GM23248 (cell line): ENCODE measurements around the gene UST. TPM values are rescaled to one million over a fixed set of nuclear protein-coding genes. Genes with fewer than 3 reads are reported as not detected.
A peak's percentile ranks its signal among the peaks of the same experiment; 100 is the strongest.

Source experiments
- DNase-seq: peaks from one replicate; pipeline ENCODE4 v3.0.0-alpha.2; 2015
- H2AFZ ChIP-seq: fragments of 200-600 bp; sonication (generic); 2 replicates; pipeline ENCODE4 v1.6.1; 2016; ENCODE audit warnings: antibody characterized with exemption
- H3F3A ChIP-seq: fragments of 200-600 bp; sonication (generic); 2 replicates; pipeline ENCODE4 v1.6.1; 2016; ENCODE audit warnings: mild to moderate bottlenecking, antibody characterized with exemption, mixed run types; ENCODE audit not compliant: insufficient read depth
- H3K27ac ChIP-seq: fragments of 200-600 bp; sonication (generic); 2 replicates; pipeline ENCODE4 v1.5.1; 2016; ENCODE audit warnings: mild to moderate bottlenecking
- H3K27me3 ChIP-seq: fragments of 200-600 bp; sonication (generic); replicated peaks from 2 replicates; pipeline ENCODE4 v1.6.1; 2016; ENCODE audit warnings: mild to moderate bottlenecking; ENCODE audit not compliant: insufficient read depth
- H3K36me3 ChIP-seq: fragments of 200-600 bp; sonication (generic); 2 replicates; pipeline ENCODE4 v1.6.1; 2016; ENCODE audit warnings: low read depth, mild to moderate bottlenecking
- H3K4me1 ChIP-seq: fragments of 200-600 bp; sonication (generic); 2 replicates; pipeline ENCODE4 v1.6.1; 2016; ENCODE audit warnings: mild to moderate bottlenecking; ENCODE audit not compliant: insufficient read depth
- H3K4me2 ChIP-seq: fragments of 200-600 bp; sonication (generic); one replicate; pipeline ENCODE4 v1.6.1; 2016; ENCODE audit warnings: mild to moderate bottlenecking; ENCODE audit not compliant: unreplicated experiment
- H3K4me3 ChIP-seq: fragments of 200-600 bp; sonication (generic); 2 replicates; pipeline ENCODE4 v1.5.1; 2016; ENCODE audit warnings: mild to moderate bottlenecking
- H3K79me2 ChIP-seq: fragments of 200-600 bp; sonication (generic); 2 replicates; pipeline ENCODE4 v1.6.1; 2016; ENCODE audit warnings: mild to moderate bottlenecking; ENCODE audit not compliant: insufficient read depth
- H3K9ac ChIP-seq: fragments of 200-600 bp; sonication (generic); 2 replicates; pipeline ENCODE4 v1.6.1; 2016; ENCODE audit warnings: mild to moderate bottlenecking
- H3K9me2 ChIP-seq: fragments of 200-600 bp; sonication (generic); 2 replicates; pipeline ENCODE4 v1.6.1; 2016; ENCODE audit warnings: mixed run types, mild to moderate bottlenecking, moderate library complexity; ENCODE audit not compliant: insufficient read depth
- H3K9me3 ChIP-seq: fragments of 200-600 bp; sonication (generic); one replicate; pipeline ENCODE4 v1.6.1; 2017; ENCODE audit warnings: low read depth
- H4K20me1 ChIP-seq: fragments of 200-600 bp; sonication (generic); 2 replicates; pipeline ENCODE4 v1.6.0; 2016; ENCODE audit not compliant: insufficient read depth
- EZH2 ChIP-seq: fragments of 200-600 bp; sonication (generic); IDR thresholded peaks from 2 replicates; pipeline ENCODE4 v1.6.1; 2018; ENCODE audit warnings: antibody characterized with exemption, mild to moderate bottlenecking; ENCODE audit not compliant: insufficient read depth, poor library complexity, severe bottlenecking
- EZH2phosphoT487 ChIP-seq: fragments of 200-600 bp; sonication (generic); IDR thresholded peaks from 2 replicates; pipeline ENCODE4 v1.6.1; 2018; ENCODE audit warnings: antibody characterized with exemption, moderate library complexity, mild to moderate bottlenecking, low read depth; ENCODE audit not compliant: insufficient read depth
- WGBS, 2 experiments: methylation state at CpG; one replicate each; pipeline ENCODE4 v1.1.6; 2015 to 2017; ENCODE audit warnings: low lambda C conversion rate in 2 of 2, low coverage in 1 of 2; ENCODE audit errors: missing lambda C conversion rate in 2 of 2; 5-methylcytosine and 5-hydroxymethylcytosine counted together
- in situ Hi-C: fragments of 300-500 bp; cut with MboI; formaldehyde crosslinking; loops from 2 replicates; pipeline ENCODE4 v1.15.0; 2020
- polyA plus RNA-seq: library from polyadenylated mRNA; unstranded; fragments of >200 nt; fragmentation: Nextera tagmentation; extraction: Ambion mirVana; gene quantifications from 2 replicates; pipeline ENCODE4 v1.2.1, GENCODE V29; 2016
- total RNA-seq: library from RNA; depleted of rRNA; stranded (reverse); fragments of >200 nt; shearing (Covaris generic); gene quantifications from 2 replicates; pipeline ENCODE4 v1.2.3, GENCODE V29; 2014

UST gene
- total and polyA plus RNA-seq, 2 experiments from 2014 or later = 10.1 to 23.3 TPM

GRCh38 chr6:148708707-148709106 is 38.1 kb upstream of the UST start:
- H3K36me3 ChIP-seq = no peaks in the 10 kb centered on the region
- TF ChIP-seq EZH2 = no peak
- no peak for TF ChIP-seq EZH2phosphoT487
- 33 to 41% methylated on average over 1 of the region's 1 CpG for WGBS, 2 experiments
- no peak overlapping the region for H3K4me2 ChIP-seq
- H3K9me3 ChIP-seq = no peaks in the 10 kb centered on the region
- H3K9ac ChIP-seq = no peak overlapping the region
- no peaks in the 10 kb centered on the region for H3K79me2 ChIP-seq
- in situ Hi-C loops = no loop called here
- no peak overlapping the region for H2AFZ ChIP-seq
- no peaks in the 10 kb centered on the region for H3K27me3 ChIP-seq
- no peaks in the 10 kb centered on the region for H3K9me2 ChIP-seq
- H3K27ac ChIP-seq = no peak overlapping the region
- no peak for DNase-seq
- H3F3A ChIP-seq = peaks cover 12% of the 10 kb centered on the region
- no peaks in the 10 kb centered on the region for H4K20me1 ChIP-seq
- no peak overlapping the region for H3K4me3 ChIP-seq
- peaks cover 18% of the 10 kb centered on the region for H3K4me1 ChIP-seq

DNA sequence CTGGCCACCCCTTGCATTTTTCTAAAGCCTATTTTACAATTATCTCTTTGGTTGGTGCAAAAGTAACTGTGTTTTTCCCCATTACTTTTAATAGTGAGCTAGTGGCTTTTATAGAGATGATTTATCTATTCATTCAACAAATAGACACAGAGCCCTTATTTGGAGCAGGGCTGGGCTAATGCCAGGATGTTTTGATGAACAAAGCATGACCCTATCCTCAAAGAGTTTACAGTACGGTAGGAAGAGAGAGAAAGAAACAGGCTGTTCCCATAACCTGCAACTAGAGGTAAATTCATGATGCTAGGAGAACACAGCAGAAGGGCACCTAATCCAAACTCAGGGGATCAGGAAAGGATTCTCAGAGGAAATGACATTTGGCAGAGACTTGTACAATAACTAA is 37.3 kb upstream of the UST start:
- Histone ChIP-seq H3K9me3 (no peaks in the 10 kb centered on the region), H3K4me3 (no peak overlapping the region), H3K4me2 (no peak overlapping the region), H3K27ac (no peak overlapping the region), H3K36me3 (no peaks in the 10 kb centered on the region), H3F3A (peaks cover 12% of the 10 kb centered on the region), H3K9ac (no peak overlapping the region), H3K79me2 (no peaks in the 10 kb centered on the region), H4K20me1 (no peaks in the 10 kb centered on the region), H3K9me2 (no peaks in the 10 kb centered on the region), H3K4me1 (peaks cover 18% of the 10 kb centered on the region), H3K27me3 (no peaks in the 10 kb centered on the region), H2AFZ (no peak overlapping the region)
- in situ Hi-C loops = no loop called here
- WGBS, 2 experiments = 28 to 45% methylated on average over 1 of the region's 1 CpG
- TF ChIP-seq EZH2phosphoT487 = no peak
- no peak for TF ChIP-seq EZH2
- peak; percentile 7 for DNase-seq

- Histone ChIP-seq H3K27me3 (no peaks in the 10 kb centered on the region), H3K4me1 (peaks cover 18% of the 10 kb centered on the region), H4K20me1 (no peaks in the 10 kb centered on the region), H3K4me3 (peak overlapping the region; percentile 29; the same call in 1 of the 2 replicates), H3K9me3 (no peaks in the 10 kb centered on the region), H3K9ac (0 out of 2 replicates have a peak overlapping the region, but pooled peaks have one; percentile 8), H3K4me2 (peak overlapping the region; percentile 70), H3K9me2 (no peaks in the 10 kb centered on the region), H2AFZ (no peak overlapping the region), H3K79me2 (no peaks in the 10 kb centered on the region), H3F3A (peaks cover 12% of the 10 kb centered on the region), H3K27ac (peak overlapping the region; percentile 34), H3K36me3 (no peaks in the 10 kb centered on the region)
- in situ Hi-C loops = no loop called here
- 49 to 54% methylated on average over 5 of the region's 5 CpGs for WGBS, 2 experiments
- TF ChIP-seq EZH2phosphoT487 = no peak
- no peak for TF ChIP-seq EZH2
- peak; percentile 62 for DNase-seq
Observed at GRCh38 chr6:148711833-148712654, 34.8 kb upstream of the UST start.

DNA sequence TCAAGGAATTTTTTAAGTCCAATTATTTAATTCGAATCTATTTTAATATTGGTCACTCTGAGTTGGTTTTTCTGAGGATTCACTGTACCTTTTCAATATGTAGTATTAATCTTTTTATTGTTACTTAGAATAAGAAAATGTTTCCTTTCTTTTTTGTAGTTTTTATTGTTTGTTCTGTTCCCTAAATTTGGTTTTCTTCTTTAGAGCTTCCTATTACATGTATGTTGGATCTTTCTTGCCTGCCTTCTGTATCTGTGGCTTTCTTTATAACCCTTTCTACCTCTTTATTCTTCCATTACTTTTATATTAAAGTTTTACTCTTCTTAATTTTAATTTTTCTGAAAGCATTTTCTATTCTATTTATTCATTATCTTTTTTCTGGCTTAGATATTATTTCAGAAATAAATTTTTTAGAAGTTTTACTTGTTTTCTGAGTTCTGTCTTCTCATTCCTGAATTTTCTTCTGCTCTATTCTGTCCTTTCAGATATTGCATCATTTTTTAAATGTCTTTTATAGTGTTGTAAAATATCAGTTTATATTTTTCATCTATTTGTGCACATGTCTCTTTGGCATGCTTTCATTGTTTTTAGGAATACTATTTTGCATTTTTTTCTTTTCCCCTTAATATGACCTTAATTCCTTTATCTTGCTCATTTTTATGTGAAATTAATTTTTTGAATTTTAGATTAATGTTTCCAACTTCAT is 33.6 kb upstream of the UST start:
- DNase-seq = no peak
- H3K9me2 ChIP-seq = no peaks in the 10 kb centered on the region
- peaks cover 12% of the 10 kb centered on the region for H3F3A ChIP-seq
- peaks cover 18% of the 10 kb centered on the region for H3K4me1 ChIP-seq
- H3K36me3 ChIP-seq = no peaks in the 10 kb centered on the region
- in situ Hi-C loops = no loop called here
- TF ChIP-seq EZH2 = no peak
- 96 to 98% methylated on average over 1 of the region's 1 CpG for WGBS, 2 experiments
- H3K27me3 ChIP-seq = no peaks in the 10 kb centered on the region
- H4K20me1 ChIP-seq = no peaks in the 10 kb centered on the region
- H3K4me3 ChIP-seq = no peak overlapping the region
- H3K9me3 ChIP-seq = no peaks in the 10 kb centered on the region
- H3K79me2 ChIP-seq = no peaks in the 10 kb centered on the region
- H3K27ac ChIP-seq = no peak overlapping the region
- H3K4me2 ChIP-seq = no peak overlapping the region
- H2AFZ ChIP-seq = no peak overlapping the region
- no peak overlapping the region for H3K9ac ChIP-seq
